Measurements from ENCODE around the gene HIRA. TPM values are rescaled to one million over a fixed set of nuclear protein-coding genes. Genes with fewer than 3 reads are reported as not detected.
A peak's percentile ranks its signal among the peaks of the same experiment; 100 is the strongest.

Gene HIRA
- total and polyA plus RNA-seq, 2 experiments from 2014 or later, result 9.4 to 58.3 TPM

DNA sequence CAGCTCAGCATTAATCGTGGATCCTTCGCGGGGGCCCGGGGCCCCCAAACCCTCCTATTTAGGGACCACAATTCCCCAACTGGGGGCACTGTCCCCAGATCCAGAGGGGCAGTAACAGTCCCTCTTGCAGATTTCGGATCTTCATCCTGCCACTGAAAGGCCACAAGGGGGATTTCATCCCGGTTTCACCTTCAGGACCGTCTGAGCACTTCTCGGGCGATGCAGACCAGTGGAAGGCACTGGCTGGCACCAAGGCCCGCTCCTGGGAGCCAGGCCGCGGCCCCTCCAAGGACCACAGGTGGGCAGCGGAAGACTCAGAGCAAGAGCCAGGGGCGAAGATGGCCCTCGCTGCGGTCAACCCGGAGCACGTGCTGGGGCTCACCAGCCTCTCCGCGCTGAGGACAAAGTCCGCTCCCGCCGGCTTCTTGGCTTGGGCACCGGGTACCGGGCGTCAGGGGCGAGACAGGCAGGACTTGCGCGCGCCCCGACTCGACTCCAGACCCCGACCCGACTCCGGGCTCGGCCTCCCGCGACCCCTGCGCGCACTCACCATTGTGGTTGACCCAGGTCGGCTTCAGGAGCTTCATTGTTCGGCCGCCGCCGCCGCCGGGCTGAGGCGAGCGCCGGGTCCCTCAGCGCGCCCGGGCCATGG is 517 bp downstream of the HIRA start:
- H3K79me2 ChIP-seq (replicated peaks; ENCODE audit: insufficient read depth), result peaks cover 52% of the 10 kb centered on the region
- H3K9me2 ChIP-seq (ENCODE audit: insufficient read depth), result no peaks in the 10 kb centered on the region
- peak overlapping the region; percentile 84 for H3K27ac ChIP-seq (ENCODE audit: low read depth)
- H3K27me3 Mint-ChIP-seq (ENCODE audit: insufficient read depth, low read depth, poor library complexity), result peaks cover 13% of the 10 kb centered on the region
- peak overlapping the region; percentile 95 for H3K4me3 ChIP-seq
- H3K36me3 ChIP-seq (ENCODE audit: insufficient read depth), result no peaks in the 10 kb centered on the region
- peak; percentile 66 for DNase-seq (ENCODE audit: low spot score)
- H3F3A ChIP-seq (replicated peaks; ENCODE audit: low read depth), result peaks cover 13% of the 10 kb centered on the region; the same call in 1 of the 2 replicates
- H3K4me1 Mint-ChIP-seq, result peaks cover 21% of the 10 kb centered on the region
- H4K20me1 ChIP-seq (replicated peaks; ENCODE audit: insufficient read depth), result peaks cover 49% of the 10 kb centered on the region
- peak overlapping the region; percentile 43 for H3K27ac Mint-ChIP-seq
- ATAC-seq, result peak; percentile 13
- TF ChIP-seq, protein P1, sequence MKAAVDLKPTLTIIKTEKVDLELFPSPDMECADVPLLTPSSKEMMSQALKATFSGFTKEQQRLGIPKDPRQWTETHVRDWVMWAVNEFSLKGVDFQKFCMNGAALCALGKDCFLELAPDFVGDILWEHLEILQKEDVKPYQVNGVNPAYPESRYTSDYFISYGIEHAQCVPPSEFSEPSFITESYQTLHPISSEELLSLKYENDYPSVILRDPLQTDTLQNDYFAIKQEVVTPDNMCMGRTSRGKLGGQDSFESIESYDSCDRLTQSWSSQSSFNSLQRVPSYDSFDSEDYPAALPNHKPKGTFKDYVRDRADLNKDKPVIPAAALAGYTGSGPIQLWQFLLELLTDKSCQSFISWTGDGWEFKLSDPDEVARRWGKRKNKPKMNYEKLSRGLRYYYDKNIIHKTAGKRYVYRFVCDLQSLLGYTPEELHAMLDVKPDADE (IDR thresholded peaks at IDR 0.05), result no peak
- TF ChIP-seq, protein P2, sequence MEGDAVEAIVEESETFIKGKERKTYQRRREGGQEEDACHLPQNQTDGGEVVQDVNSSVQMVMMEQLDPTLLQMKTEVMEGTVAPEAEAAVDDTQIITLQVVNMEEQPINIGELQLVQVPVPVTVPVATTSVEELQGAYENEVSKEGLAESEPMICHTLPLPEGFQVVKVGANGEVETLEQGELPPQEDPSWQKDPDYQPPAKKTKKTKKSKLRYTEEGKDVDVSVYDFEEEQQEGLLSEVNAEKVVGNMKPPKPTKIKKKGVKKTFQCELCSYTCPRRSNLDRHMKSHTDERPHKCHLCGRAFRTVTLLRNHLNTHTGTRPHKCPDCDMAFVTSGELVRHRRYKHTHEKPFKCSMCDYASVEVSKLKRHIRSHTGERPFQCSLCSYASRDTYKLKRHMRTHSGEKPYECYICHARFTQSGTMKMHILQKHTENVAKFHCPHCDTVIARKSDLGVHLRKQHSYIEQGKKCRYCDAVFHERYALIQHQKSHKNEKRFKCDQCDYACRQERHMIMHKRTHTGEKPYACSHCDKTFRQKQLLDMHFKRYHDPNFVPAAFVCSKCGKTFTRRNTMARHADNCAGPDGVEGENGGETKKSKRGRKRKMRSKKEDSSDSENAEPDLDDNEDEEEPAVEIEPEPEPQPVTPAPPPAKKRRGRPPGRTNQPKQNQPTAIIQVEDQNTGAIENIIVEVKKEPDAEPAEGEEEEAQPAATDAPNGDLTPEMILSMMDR (conservative IDR thresholded peaks at IDR 0.05; ENCODE audit: low read depth in 2 of 2), result peak; percentile 2 to 48; a peak in 3 of 4 replicates
- TF ChIP-seq CREB1 (CRISPR knock-in tag; IDR thresholded peaks at IDR 0.05; ENCODE audit: low read depth), result no peak
- TF ChIP-seq EZH2phosphoT487 (IDR thresholded peaks at IDR 0.05; ENCODE audit: unreplicated experiment), result no peak
- no peak overlapping the region for H2AFZ ChIP-seq
- peak overlapping the region; percentile 100 for H3K4me2 ChIP-seq
- H3K9me3 Mint-ChIP-seq, result no peaks in the 10 kb centered on the region
- H3K4me3 Mint-ChIP-seq, result peak overlapping the region; percentile 85
- H3K27me3 ChIP-seq (ENCODE audit: insufficient read depth), result no peaks in the 10 kb centered on the region
- peaks cover 19% of the 10 kb centered on the region for H3K36me3 Mint-ChIP-seq (ENCODE audit: low read depth)
- H3K4me1 ChIP-seq (ENCODE audit: insufficient read depth), result peaks cover 19% of the 10 kb centered on the region

DNA sequence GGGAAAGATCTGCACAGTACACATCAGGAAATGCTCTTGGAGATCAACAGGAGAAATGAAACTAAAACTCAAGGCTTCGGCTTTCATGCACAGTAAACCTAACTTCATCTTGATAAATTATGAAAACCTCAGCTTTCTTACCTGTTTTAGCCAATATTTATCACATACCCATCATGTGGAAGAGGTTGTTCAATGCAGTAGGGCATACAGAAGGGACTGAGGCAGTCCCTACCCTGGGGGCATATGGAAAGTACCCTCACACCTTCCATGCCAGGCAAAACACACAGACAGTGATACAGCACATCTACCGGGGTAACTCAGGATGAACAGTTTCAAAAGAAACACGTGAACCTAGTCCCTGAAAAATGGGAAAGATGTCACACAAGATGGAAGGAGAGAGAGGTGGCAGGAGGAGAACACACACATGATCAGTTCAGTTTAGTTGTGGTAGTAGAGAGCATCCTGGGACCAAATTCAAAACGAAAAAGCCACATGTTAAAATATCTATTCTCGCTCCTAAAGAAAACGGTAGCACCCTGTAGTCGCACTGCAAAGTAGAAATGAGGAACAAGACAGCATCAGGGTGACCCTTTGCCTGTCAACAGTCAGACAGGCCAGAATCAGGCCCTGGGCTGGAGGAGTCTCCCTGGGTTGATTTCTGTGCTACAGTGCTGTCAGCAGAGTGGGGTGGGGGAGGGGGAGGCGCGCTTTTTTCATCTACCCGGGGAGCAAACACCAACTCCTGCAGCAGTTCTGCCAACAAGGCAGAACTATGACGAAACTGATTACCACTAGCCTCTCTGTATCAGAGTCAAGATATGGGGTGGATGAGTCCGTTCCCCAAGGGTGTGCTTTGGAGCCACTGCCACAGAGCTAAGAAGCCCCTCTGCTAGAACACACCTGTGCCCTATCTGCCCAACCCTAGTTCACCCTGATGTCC is 1.3 kb downstream of the HIRA start:
- Mint-ChIP-seq H3K27ac (peak overlapping the region; percentile 43), H3K9me3 (no peaks in the 10 kb centered on the region), H3K36me3 (ENCODE audit: low read depth) (peaks cover 14% of the 10 kb centered on the region), H3K27me3 (ENCODE audit: insufficient read depth, low read depth, poor library complexity) (peaks cover 13% of the 10 kb centered on the region), H3K4me3 (peak overlapping the region; percentile 85), H3K4me1 (peaks cover 21% of the 10 kb centered on the region)
- H3K79me2 ChIP-seq (replicated peaks; ENCODE audit: insufficient read depth), result peaks cover 60% of the 10 kb centered on the region
- no peaks in the 10 kb centered on the region for H3K36me3 ChIP-seq (ENCODE audit: insufficient read depth)
- no peak overlapping the region for H2AFZ ChIP-seq
- H3K4me1 ChIP-seq (ENCODE audit: insufficient read depth), result peaks cover 19% of the 10 kb centered on the region
- peaks cover 52% of the 10 kb centered on the region for H4K20me1 ChIP-seq (replicated peaks; ENCODE audit: insufficient read depth)
- peak overlapping the region; percentile 95 for H3K4me3 ChIP-seq
- H3K9me2 ChIP-seq (ENCODE audit: insufficient read depth), result no peaks in the 10 kb centered on the region
- H3K27ac ChIP-seq (ENCODE audit: low read depth), result peak overlapping the region; percentile 84
- H3K27me3 ChIP-seq (ENCODE audit: insufficient read depth), result no peaks in the 10 kb centered on the region
- H3F3A ChIP-seq (replicated peaks; ENCODE audit: low read depth), result peaks cover 13% of the 10 kb centered on the region; the same call in 1 of the 2 replicates
- DNase-seq (ENCODE audit: low spot score), result peak; percentile 28
- peak overlapping the region; percentile 100 for H3K4me2 ChIP-seq
- peak; percentile 2; the same call in 2 of the 3 replicates for ATAC-seq
- TF ChIP-seq, protein P3, sequence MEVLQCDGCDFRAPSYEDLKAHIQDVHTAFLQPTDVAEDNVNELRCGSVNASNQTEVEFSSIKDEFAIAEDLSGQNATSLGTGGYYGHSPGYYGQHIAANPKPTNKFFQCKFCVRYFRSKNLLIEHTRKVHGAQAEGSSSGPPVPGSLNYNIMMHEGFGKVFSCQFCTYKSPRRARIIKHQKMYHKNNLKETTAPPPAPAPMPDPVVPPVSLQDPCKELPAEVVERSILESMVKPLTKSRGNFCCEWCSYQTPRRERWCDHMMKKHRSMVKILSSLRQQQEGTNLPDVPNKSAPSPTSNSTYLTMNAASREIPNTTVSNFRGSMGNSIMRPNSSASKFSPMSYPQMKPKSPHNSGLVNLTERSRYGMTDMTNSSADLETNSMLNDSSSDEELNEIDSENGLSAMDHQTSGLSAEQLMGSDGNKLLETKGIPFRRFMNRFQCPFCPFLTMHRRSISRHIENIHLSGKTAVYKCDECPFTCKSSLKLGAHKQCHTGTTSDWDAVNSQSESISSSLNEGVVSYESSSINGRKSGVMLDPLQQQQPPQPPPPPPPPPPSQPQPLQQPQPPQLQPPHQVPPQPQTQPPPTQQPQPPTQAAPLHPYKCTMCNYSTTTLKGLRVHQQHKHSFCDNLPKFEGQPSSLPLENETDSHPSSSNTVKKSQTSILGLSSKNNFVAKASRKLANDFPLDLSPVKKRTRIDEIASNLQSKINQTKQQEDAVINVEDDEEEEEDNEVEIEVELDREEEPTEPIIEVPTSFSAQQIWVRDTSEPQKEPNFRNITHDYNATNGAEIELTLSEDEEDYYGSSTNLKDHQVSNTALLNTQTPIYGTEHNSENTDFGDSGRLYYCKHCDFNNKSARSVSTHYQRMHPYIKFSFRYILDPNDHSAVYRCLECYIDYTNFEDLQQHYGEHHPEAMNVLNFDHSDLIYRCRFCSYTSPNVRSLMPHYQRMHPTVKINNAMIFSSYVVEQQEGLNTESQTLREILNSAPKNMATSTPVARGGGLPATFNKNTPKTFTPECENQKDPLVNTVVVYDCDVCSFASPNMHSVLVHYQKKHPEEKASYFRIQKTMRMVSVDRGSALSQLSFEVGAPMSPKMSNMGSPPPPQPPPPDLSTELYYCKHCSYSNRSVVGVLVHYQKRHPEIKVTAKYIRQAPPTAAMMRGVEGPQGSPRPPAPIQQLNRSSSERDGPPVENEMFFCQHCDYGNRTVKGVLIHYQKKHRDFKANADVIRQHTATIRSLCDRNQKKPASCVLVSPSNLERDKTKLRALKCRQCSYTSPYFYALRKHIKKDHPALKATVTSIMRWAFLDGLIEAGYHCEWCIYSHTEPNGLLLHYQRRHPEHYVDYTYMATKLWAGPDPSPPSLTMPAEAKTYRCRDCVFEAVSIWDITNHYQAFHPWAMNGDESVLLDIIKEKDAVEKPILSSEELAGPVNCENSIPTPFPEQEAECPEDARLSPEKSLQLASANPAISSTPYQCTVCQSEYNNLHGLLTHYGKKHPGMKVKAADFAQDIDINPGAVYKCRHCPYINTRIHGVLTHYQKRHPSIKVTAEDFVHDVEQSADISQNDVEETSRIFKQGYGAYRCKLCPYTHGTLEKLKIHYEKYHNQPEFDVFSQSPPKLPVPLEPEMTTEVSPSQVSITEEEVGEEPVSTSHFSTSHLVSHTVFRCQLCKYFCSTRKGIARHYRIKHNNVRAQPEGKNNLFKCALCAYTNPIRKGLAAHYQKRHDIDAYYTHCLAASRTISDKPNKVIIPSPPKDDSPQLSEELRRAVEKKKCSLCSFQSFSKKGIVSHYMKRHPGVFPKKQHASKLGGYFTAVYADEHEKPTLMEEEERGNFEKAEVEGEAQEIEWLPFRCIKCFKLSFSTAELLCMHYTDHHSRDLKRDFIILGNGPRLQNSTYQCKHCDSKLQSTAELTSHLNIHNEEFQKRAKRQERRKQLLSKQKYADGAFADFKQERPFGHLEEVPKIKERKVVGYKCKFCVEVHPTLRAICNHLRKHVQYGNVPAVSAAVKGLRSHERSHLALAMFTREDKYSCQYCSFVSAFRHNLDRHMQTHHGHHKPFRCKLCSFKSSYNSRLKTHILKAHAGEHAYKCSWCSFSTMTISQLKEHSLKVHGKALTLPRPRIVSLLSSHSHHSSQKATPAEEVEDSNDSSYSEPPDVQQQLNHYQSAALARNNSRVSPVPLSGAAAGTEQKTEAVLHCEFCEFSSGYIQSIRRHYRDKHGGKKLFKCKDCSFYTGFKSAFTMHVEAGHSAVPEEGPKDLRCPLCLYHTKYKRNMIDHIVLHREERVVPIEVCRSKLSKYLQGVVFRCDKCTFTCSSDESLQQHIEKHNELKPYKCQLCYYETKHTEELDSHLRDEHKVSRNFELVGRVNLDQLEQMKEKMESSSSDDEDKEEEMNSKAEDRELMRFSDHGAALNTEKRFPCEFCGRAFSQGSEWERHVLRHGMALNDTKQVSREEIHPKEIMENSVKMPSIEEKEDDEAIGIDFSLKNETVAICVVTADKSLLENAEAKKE (CRISPR knock-in tag; IDR thresholded peaks at IDR 0.05), result no peak
- TF ChIP-seq ZNF114 (CRISPR knock-in tag; IDR thresholded peaks at IDR 0.05) (no peak), ZNF331 (CRISPR knock-in tag; IDR thresholded peaks at IDR 0.05; ENCODE audit: low read depth) (no peak), EZH2phosphoT487 (IDR thresholded peaks at IDR 0.05; ENCODE audit: unreplicated experiment) (no peak), POLR2AphosphoS5 (IDR thresholded peaks at IDR 0.05; ENCODE audit: low read depth) (no peak)
